HEK293 (cell line): ENCODE measurements around the gene TRAPPC5.

ENCODE experiments used
- GFI1B ChIP-seq: fragments of 450-650 bp; formaldehyde crosslinking; IDR thresholded peaks from 2 replicates; pipeline ENCODE4 v1.5.1; 2016; ENCODE audit warnings: missing biosample characterization, missing genetic modification characterization
- GLI4 ChIP-seq: fragments of 450-650 bp; formaldehyde crosslinking; IDR thresholded peaks from 2 replicates; pipeline ENCODE4 v1.5.1; 2016; ENCODE audit warnings: missing biosample characterization, missing genetic modification characterization
- HOXA7 ChIP-seq: sonication (generic); formaldehyde crosslinking; IDR thresholded peaks from 2 replicates; pipeline ENCODE4 v1.8.1; 2022; ENCODE audit warnings: missing genetic modification reagents, borderline replicate concordance
- OSR2 ChIP-seq: fragments of 450-650 bp; formaldehyde crosslinking; IDR thresholded peaks from 2 replicates; pipeline ENCODE4 v1.5.1; 2016; ENCODE audit warnings: missing biosample characterization, missing genetic modification characterization
- OVOL3 ChIP-seq: fragments of 450-650 bp; formaldehyde crosslinking; IDR thresholded peaks from 2 replicates; pipeline ENCODE4 v1.5.1; 2016; ENCODE audit warnings: missing biosample characterization, missing genetic modification characterization
- SCRT1 ChIP-seq: fragments of 450-650 bp; formaldehyde crosslinking; IDR thresholded peaks from 2 replicates; pipeline ENCODE4 v1.5.1; 2016; ENCODE audit warnings: missing biosample characterization, missing genetic modification characterization, borderline replicate concordance
- SP3 ChIP-seq: fragments of 450-650 bp; formaldehyde crosslinking; IDR thresholded peaks from 2 replicates; pipeline ENCODE4 v1.5.1; 2016; ENCODE audit warnings: missing biosample characterization, missing genetic modification characterization
- SP7 ChIP-seq: fragments of 450-650 bp; formaldehyde crosslinking; IDR thresholded peaks from 2 replicates; pipeline ENCODE4 v1.5.1; 2016; ENCODE audit warnings: missing biosample characterization, missing genetic modification characterization
- ZBTB17 ChIP-seq: fragments of 450-650 bp; formaldehyde crosslinking; IDR thresholded peaks from 2 replicates; pipeline ENCODE4 v1.5.1; 2016; ENCODE audit warnings: missing biosample characterization, missing genetic modification characterization
- ZFP37 ChIP-seq: fragments of 450-650 bp; formaldehyde crosslinking; IDR thresholded peaks from 2 replicates; pipeline ENCODE4 v1.5.1; 2016; ENCODE audit warnings: missing biosample characterization, missing genetic modification characterization
- ZNF121 ChIP-seq: fragments of 450-650 bp; formaldehyde crosslinking; IDR thresholded peaks from 2 replicates; pipeline ENCODE4 v1.5.1; 2016; ENCODE audit warnings: missing biosample characterization, missing genetic modification characterization
- ZNF132 ChIP-seq: fragments of 450-650 bp; formaldehyde crosslinking; IDR thresholded peaks from 2 replicates; pipeline ENCODE4 v1.5.1; 2017; ENCODE audit warnings: missing biosample characterization, missing genetic modification characterization, borderline replicate concordance
- ZNF140 ChIP-seq: fragments of 450-650 bp; formaldehyde crosslinking; IDR thresholded peaks from 2 replicates; pipeline ENCODE4 v1.5.1; 2016; ENCODE audit warnings: missing biosample characterization, missing genetic modification characterization
- ZNF175 ChIP-seq: fragments of 450-650 bp; formaldehyde crosslinking; IDR thresholded peaks from 2 replicates; pipeline ENCODE4 v1.5.1; 2016; ENCODE audit warnings: missing biosample characterization, missing genetic modification characterization
- ZNF202 ChIP-seq: fragments of 450-650 bp; formaldehyde crosslinking; IDR thresholded peaks from 2 replicates; pipeline ENCODE4 v1.5.1; 2016; ENCODE audit warnings: missing biosample characterization, missing genetic modification characterization, borderline replicate concordance
- ZNF24 ChIP-seq: fragments of 450-650 bp; formaldehyde crosslinking; IDR thresholded peaks from 2 replicates; pipeline ENCODE4 v1.5.1; 2016; ENCODE audit warnings: missing biosample characterization, missing genetic modification characterization
- ZNF350 ChIP-seq: fragments of 450-650 bp; formaldehyde crosslinking; IDR thresholded peaks from 2 replicates; pipeline ENCODE4 v1.5.0; 2017; ENCODE audit warnings: missing biosample characterization, mild to moderate bottlenecking, missing genetic modification characterization
- ZNF404 ChIP-seq: fragments of 450-650 bp; formaldehyde crosslinking; IDR thresholded peaks from 2 replicates; pipeline ENCODE4 v1.5.1; 2017; ENCODE audit warnings: missing biosample characterization, missing genetic modification characterization
- ZNF426 ChIP-seq: fragments of 450-650 bp; formaldehyde crosslinking; IDR thresholded peaks from 2 replicates; pipeline ENCODE4 v1.5.1; 2017; ENCODE audit warnings: missing biosample characterization, missing genetic modification characterization, mild to moderate bottlenecking, inconsistent platforms, moderate library complexity
- ZNF48 ChIP-seq: fragments of 450-650 bp; formaldehyde crosslinking; IDR thresholded peaks from 2 replicates; pipeline ENCODE4 v1.5.1; 2016; ENCODE audit warnings: missing biosample characterization, missing genetic modification characterization
- ZNF560 ChIP-seq: fragments of 450-650 bp; formaldehyde crosslinking; IDR thresholded peaks from 2 replicates; pipeline ENCODE4 v1.5.1; 2017; ENCODE audit warnings: missing biosample characterization, missing genetic modification characterization, borderline replicate concordance
- ZNF561 ChIP-seq: fragments of 450-650 bp; IDR thresholded peaks from 2 replicates; pipeline ENCODE4 v1.5.1; 2018; ENCODE audit warnings: missing biosample characterization, missing genetic modification characterization, borderline replicate concordance
- ZNF571 ChIP-seq: fragments of 450-650 bp; formaldehyde crosslinking; IDR thresholded peaks from 2 replicates; pipeline ENCODE4 v1.5.0; 2017; ENCODE audit warnings: missing biosample characterization, missing genetic modification characterization
- ZNF610 ChIP-seq: fragments of 450-650 bp; formaldehyde crosslinking; IDR thresholded peaks from 2 replicates; pipeline ENCODE4 v1.5.1; 2016; ENCODE audit warnings: missing biosample characterization, missing genetic modification characterization, borderline replicate concordance
- ZNF654 ChIP-seq: fragments of 450-650 bp; formaldehyde crosslinking; IDR thresholded peaks from 2 replicates; pipeline ENCODE4 v1.5.1; 2016; ENCODE audit warnings: low read depth, missing biosample characterization, missing genetic modification characterization
- ZNF76 ChIP-seq: fragments of 450-650 bp; formaldehyde crosslinking; IDR thresholded peaks from 2 replicates; pipeline ENCODE4; 2016; ENCODE audit warnings: low read depth, missing biosample characterization, missing genetic modification characterization, borderline replicate concordance
- ZSCAN23 ChIP-seq: fragments of 450-650 bp; formaldehyde crosslinking; IDR thresholded peaks from 2 replicates; pipeline ENCODE4 v1.5.1; 2016; ENCODE audit warnings: missing biosample characterization, missing genetic modification characterization
- TF ChIP-seq, protein P1 (sequence below): IDR thresholded peaks from 2 replicates; pipeline ENCODE4 v1.6.1; 2011; ENCODE audit warnings: mild to moderate bottlenecking, low read depth, low read length, borderline replicate concordance
- TF ChIP-seq, protein P2 (sequence below): fragments of 450-650 bp; formaldehyde crosslinking; IDR thresholded peaks from 2 replicates; pipeline ENCODE4 v1.5.1; 2017; ENCODE audit warnings: missing biosample characterization, missing genetic modification characterization
- TF ChIP-seq, protein P3 (sequence below): fragments of 450-650 bp; formaldehyde crosslinking; IDR thresholded peaks from 2 replicates; pipeline ENCODE4 v1.5.1; 2016; ENCODE audit warnings: missing biosample characterization, missing genetic modification characterization
- TF ChIP-seq, protein P4 (sequence below): fragments of 450-650 bp; formaldehyde crosslinking; IDR thresholded peaks from 2 replicates; pipeline ENCODE4 v1.5.1; 2016; ENCODE audit warnings: missing biosample characterization, missing genetic modification characterization
- TF ChIP-seq, protein P5 (sequence below): sonication (generic); formaldehyde crosslinking; IDR thresholded peaks from 2 replicates; pipeline ENCODE4 v1.8.1; 2022; ENCODE audit warnings: mild to moderate bottlenecking, moderate library complexity, missing genetic modification reagents
- TF ChIP-seq, protein P6 (sequence below): fragments of 450-650 bp; formaldehyde crosslinking; IDR thresholded peaks from 2 replicates; pipeline ENCODE4 v1.5.1; 2016; ENCODE audit warnings: missing biosample characterization, missing genetic modification characterization
- TF ChIP-seq, protein P7 (sequence below): fragments of 450-650 bp; formaldehyde crosslinking; IDR thresholded peaks from 2 replicates; pipeline ENCODE4 v1.5.1; 2016; ENCODE audit warnings: missing biosample characterization, missing genetic modification characterization

The TRAPPC5 gene

DNA sequence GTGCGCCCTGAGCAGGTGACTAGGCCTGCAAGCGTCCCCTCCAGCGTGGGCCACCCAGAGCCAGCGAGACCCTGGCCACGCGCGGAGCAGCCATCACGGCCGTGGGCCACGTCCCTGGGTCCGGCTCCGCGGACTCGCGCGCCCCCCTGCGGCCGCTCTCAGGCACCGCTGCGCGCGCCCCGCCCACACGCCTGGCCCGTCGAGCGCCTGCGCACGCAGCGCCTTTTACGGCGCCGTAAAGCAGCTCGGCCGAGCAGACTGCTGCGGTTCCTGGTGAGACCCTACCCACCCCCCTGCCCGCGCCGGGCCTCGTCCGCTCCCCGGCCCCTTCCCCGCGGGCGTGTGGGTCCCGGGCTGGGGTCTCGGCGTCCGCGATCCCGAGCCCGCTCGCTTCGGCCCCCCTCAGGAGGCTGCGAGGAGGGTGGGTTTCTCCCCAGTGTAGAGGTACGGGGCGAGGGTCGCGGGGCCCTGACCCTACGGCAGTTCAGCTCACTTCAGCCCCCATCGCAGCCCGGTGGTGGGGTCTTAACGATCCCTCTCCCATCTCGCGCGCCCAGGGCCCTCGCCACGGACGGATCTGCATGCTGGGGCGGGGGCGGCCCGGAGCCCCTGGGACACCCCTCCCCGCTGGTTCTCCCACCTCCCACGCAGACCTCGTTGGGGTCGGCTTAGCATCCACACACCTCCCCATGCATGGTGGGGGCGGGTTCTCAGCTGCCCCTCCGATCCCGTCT is at the start of gene TRAPPC5 (continued):
- TF ChIP-seq SP7 (tag by site-specific recombination), result no peak
- TF ChIP-seq, protein P1, sequence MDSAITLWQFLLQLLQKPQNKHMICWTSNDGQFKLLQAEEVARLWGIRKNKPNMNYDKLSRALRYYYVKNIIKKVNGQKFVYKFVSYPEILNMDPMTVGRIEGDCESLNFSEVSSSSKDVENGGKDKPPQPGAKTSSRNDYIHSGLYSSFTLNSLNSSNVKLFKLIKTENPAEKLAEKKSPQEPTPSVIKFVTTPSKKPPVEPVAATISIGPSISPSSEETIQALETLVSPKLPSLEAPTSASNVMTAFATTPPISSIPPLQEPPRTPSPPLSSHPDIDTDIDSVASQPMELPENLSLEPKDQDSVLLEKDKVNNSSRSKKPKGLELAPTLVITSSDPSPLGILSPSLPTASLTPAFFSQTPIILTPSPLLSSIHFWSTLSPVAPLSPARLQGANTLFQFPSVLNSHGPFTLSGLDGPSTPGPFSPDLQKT, result no peak
- no peak for TF ChIP-seq ZNF350 (tag by site-specific recombination)
- no peak for TF ChIP-seq OSR2 (tag by site-specific recombination)
- TF ChIP-seq, protein P2, sequence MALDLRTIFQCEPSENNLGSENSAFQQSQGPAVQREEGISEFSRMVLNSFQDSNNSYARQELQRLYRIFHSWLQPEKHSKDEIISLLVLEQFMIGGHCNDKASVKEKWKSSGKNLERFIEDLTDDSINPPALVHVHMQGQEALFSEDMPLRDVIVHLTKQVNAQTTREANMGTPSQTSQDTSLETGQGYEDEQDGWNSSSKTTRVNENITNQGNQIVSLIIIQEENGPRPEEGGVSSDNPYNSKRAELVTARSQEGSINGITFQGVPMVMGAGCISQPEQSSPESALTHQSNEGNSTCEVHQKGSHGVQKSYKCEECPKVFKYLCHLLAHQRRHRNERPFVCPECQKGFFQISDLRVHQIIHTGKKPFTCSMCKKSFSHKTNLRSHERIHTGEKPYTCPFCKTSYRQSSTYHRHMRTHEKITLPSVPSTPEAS, result no peak
- no peak for TF ChIP-seq OVOL3
- no peak for TF ChIP-seq GFI1B (tag by site-specific recombination)
- TF ChIP-seq ZNF175 (tag by site-specific recombination), result no peak
- TF ChIP-seq ZNF404 (tag by site-specific recombination), result no peak
- TF ChIP-seq, protein P3, sequence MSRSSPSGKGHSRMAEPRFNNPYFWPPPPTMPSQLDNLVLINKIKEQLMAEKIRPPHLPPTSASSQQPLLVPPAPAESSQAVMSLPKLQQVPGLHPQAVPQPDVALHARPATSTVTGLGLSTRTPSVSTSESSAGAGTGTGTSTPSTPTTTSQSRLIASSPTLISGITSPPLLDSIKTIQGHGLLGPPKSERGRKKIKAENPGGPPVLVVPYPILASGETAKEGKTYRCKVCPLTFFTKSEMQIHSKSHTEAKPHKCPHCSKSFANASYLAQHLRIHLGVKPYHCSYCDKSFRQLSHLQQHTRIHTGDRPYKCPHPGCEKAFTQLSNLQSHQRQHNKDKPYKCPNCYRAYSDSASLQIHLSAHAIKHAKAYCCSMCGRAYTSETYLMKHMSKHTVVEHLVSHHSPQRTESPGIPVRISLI (tag by site-specific recombination), result no peak
- no peak for TF ChIP-seq ZNF560 (tag by site-specific recombination)
- TF ChIP-seq ZNF571 (tag by site-specific recombination), result no peak
- no peak for TF ChIP-seq ZNF140
- no peak for TF ChIP-seq ZNF202 (tag by site-specific recombination)
- TF ChIP-seq ZNF24, result no peak
- TF ChIP-seq SP3 (tag by site-specific recombination), result peak; percentile 38; the same call in 1 of the 2 replicates
- no peak; the same call in 1 of the 2 replicates for TF ChIP-seq ZNF121 (tag by site-specific recombination)
- no peak for TF ChIP-seq HOXA7
- TF ChIP-seq ZNF610 (tag by site-specific recombination), result no peak
- TF ChIP-seq GLI4 (tag by site-specific recombination), result no peak
- no peak for TF ChIP-seq ZSCAN23 (tag by site-specific recombination)
- TF ChIP-seq ZBTB17 (tag by site-specific recombination), result no peak
- TF ChIP-seq, protein P4, sequence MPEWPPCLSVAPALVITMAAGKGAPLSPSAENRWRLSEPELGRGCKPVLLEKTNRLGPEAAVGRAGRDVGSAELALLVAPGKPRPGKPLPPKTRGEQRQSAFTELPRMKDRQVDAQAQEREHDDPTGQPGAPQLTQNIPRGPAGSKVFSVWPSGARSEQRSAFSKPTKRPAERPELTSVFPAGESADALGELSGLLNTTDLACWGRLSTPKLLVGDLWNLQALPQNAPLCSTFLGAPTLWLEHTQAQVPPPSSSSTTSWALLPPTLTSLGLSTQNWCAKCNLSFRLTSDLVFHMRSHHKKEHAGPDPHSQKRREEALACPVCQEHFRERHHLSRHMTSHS (tag by site-specific recombination), result no peak
- no peak for TF ChIP-seq ZNF426 (tag by site-specific recombination)
- no peak for TF ChIP-seq ZNF561 (tag by site-specific recombination)
- TF ChIP-seq, protein P5, sequence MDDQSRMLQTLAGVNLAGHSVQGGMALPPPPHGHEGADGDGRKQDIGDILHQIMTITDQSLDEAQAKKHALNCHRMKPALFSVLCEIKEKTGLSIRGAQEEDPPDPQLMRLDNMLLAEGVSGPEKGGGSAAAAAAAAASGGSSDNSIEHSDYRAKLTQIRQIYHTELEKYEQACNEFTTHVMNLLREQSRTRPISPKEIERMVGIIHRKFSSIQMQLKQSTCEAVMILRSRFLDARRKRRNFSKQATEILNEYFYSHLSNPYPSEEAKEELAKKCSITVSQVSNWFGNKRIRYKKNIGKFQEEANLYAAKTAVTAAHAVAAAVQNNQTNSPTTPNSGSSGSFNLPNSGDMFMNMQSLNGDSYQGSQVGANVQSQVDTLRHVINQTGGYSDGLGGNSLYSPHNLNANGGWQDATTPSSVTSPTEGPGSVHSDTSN (CRISPR knock-in tag), result 0 out of 2 replicates have a peak, but pooled peaks have one; percentile 76
- TF ChIP-seq, protein P6, sequence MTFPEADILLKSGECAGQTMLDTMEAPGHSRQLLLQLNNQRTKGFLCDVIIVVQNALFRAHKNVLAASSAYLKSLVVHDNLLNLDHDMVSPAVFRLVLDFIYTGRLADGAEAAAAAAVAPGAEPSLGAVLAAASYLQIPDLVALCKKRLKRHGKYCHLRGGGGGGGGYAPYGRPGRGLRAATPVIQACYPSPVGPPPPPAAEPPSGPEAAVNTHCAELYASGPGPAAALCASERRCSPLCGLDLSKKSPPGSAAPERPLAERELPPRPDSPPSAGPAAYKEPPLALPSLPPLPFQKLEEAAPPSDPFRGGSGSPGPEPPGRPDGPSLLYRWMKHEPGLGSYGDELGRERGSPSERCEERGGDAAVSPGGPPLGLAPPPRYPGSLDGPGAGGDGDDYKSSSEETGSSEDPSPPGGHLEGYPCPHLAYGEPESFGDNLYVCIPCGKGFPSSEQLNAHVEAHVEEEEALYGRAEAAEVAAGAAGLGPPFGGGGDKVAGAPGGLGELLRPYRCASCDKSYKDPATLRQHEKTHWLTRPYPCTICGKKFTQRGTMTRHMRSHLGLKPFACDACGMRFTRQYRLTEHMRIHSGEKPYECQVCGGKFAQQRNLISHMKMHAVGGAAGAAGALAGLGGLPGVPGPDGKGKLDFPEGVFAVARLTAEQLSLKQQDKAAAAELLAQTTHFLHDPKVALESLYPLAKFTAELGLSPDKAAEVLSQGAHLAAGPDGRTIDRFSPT (tag by site-specific recombination), result no peak
- no peak for TF ChIP-seq ZNF76 (tag by site-specific recombination)
- peak; percentile 25; the same call in 1 of the 2 replicates for TF ChIP-seq ZNF654 (tag by site-specific recombination)
- TF ChIP-seq ZNF48 (tag by site-specific recombination), result no peak
- TF ChIP-seq, protein P7, sequence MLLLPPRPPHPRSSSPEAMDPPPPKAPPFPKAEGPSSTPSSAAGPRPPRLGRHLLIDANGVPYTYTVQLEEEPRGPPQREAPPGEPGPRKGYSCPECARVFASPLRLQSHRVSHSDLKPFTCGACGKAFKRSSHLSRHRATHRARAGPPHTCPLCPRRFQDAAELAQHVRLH, result no peak
- no peak for TF ChIP-seq ZNF132
- no peak for TF ChIP-seq ZFP37
- no peak; the same call in 1 of the 2 replicates for TF ChIP-seq SCRT1 (tag by site-specific recombination)
